ENCODE measurements around the gene MNAT1.

MNAT1 gene

DNA sequence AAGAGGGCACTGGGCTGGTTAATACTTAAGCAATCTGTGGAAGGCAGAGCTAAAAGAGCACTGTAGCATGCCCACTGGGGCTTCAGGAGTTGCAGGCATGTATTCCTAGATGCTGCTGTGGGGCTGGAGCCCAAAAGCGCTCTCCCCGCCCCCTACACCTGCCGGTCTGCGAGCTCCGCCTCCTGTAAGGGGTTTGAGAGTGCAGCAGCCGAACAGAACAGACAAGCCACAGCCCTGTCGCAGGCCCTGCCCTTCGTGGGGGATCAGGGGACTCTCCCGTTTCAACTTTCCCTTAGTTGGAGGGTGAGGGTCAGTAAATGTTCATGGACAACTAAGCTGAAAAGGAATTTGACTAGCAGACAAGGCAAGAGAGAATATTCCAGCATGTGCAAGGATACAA, 264.1 kb downstream of the MNAT1 start:
- no peak overlapping the region for H3K4me2 ChIP-seq (ENCODE audit: low read length)
- no CpG with 5 or more reads among the region's 9 CpGs for WGBS (ENCODE audit: extremely low coverage, insufficient coverage, insufficient read length)

DNA sequence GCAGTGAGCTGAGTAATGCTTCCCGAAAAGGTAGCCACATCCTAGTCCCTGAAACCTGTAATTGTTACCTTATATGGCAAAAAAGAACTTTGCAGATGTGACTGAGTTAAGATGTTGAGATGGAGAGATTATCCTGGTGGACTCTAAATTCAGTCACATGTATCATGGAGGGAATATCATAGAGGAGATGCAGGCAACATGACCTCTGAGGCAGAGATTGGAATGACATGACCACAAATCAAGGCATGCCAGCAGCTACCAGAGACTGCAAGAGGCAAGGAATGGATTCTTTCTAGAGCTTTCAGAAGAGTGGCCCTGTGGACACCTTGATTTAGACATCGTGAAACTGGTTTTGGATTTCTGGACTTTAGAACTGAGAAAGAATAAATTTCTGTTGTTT, 265.0 kb downstream of the MNAT1 start:
- Histone ChIP-seq H2BK12ac (ENCODE audit: low read length) (no peak overlapping the region), H3K27ac (ENCODE audit: low read depth, low read length) (no peak overlapping the region), H3K4me1 (ENCODE audit: control insufficient read depth in 1 of 2, insufficient read depth in 2 of 2, low read length in 2 of 2) (no peaks in the 10 kb centered on the region), H2BK5ac (ENCODE audit: low read depth, low read length, poor library complexity) (no peak overlapping the region), H3K9ac (ENCODE audit: low read length) (no peak overlapping the region), H3K27me3 (ENCODE audit: insufficient read depth, low read length) (no peaks in the 10 kb centered on the region), H3K23ac (ENCODE audit: low read length) (no peak overlapping the region), H3K4me3 (ENCODE audit: low read depth, low read length) (no peak overlapping the region), H4K8ac (ENCODE audit: low read depth, low read length) (no peak overlapping the region), H3K79me1 (ENCODE audit: low read length) (no peaks in the 10 kb centered on the region), H3K9me3 (ENCODE audit: insufficient read depth, low read depth, low read length) (peaks cover 4% of the 10 kb centered on the region), H4K91ac (ENCODE audit: low read depth, low read length) (no peak overlapping the region), H3K18ac (ENCODE audit: low read length) (no peak overlapping the region), H4K12ac (ENCODE audit: low read depth, low read length) (no peak overlapping the region), H3K36me3 (ENCODE audit: control insufficient read depth in 1 of 2, insufficient read depth in 2 of 2, low read length in 2 of 2) (peaks cover 4 to 7% of the 10 kb centered on the region in 2 experiments), H3K4me2 (ENCODE audit: low read length) (no peak overlapping the region), H2BK120ac (ENCODE audit: insufficient read depth, low read length, poor library complexity) (no peak overlapping the region), H2AK5ac (ENCODE audit: low read length) (no peak overlapping the region), H3K4ac (ENCODE audit: low read depth, low read length) (no peak overlapping the region), H3K14ac (ENCODE audit: low read length) (no peak overlapping the region), H2AFZ (ENCODE audit: insufficient read depth, low read length, poor library complexity) (no peak overlapping the region), H3K79me2 (ENCODE audit: control insufficient read depth, insufficient read depth, low read length, poor library complexity) (no peaks in the 10 kb centered on the region)
- DNase-seq = peak; percentile 57 to 71
- no CpG with 5 or more reads among the region's 2 CpGs for WGBS (ENCODE audit: extremely low coverage, insufficient coverage, insufficient read length)

More for the DNA sequence above, 264.1 kb downstream of the MNAT1 start:
- Histone ChIP-seq H4K91ac (ENCODE audit: low read depth, low read length) (no peak overlapping the region), H3K9me3 (ENCODE audit: insufficient read depth, low read depth, low read length) (peaks cover 4% of the 10 kb centered on the region), H2BK120ac (ENCODE audit: insufficient read depth, low read length, poor library complexity) (no peak overlapping the region), H2BK5ac (ENCODE audit: low read depth, low read length, poor library complexity) (no peak overlapping the region), H3K4me1 (ENCODE audit: control insufficient read depth in 1 of 2, insufficient read depth in 2 of 2, low read length in 2 of 2) (no peaks in the 10 kb centered on the region), H3K23ac (ENCODE audit: low read length) (no peak overlapping the region), H4K12ac (ENCODE audit: low read depth, low read length) (no peak overlapping the region), H3K36me3 (ENCODE audit: control insufficient read depth in 1 of 2, insufficient read depth in 2 of 2, low read length in 2 of 2) (peaks cover 4 to 7% of the 10 kb centered on the region in 2 experiments), H3K4me3 (ENCODE audit: low read depth, low read length) (no peak overlapping the region), H3K14ac (ENCODE audit: low read length) (no peak overlapping the region), H3K18ac (ENCODE audit: low read length) (no peak overlapping the region), H2AFZ (ENCODE audit: insufficient read depth, low read length, poor library complexity) (no peak overlapping the region), H3K27me3 (ENCODE audit: insufficient read depth, low read length) (no peaks in the 10 kb centered on the region), H3K9ac (ENCODE audit: low read length) (no peak overlapping the region), H3K79me1 (ENCODE audit: low read length) (no peaks in the 10 kb centered on the region), H3K27ac (ENCODE audit: low read depth, low read length) (no peak overlapping the region), H4K8ac (ENCODE audit: low read depth, low read length) (no peak overlapping the region), H2BK12ac (ENCODE audit: low read length) (no peak overlapping the region), H3K79me2 (ENCODE audit: control insufficient read depth, insufficient read depth, low read length, poor library complexity) (no peaks in the 10 kb centered on the region), H3K4ac (ENCODE audit: low read depth, low read length) (no peak overlapping the region), H2AK5ac (ENCODE audit: low read length) (no peak overlapping the region)
- no peak for DNase-seq

DNA sequence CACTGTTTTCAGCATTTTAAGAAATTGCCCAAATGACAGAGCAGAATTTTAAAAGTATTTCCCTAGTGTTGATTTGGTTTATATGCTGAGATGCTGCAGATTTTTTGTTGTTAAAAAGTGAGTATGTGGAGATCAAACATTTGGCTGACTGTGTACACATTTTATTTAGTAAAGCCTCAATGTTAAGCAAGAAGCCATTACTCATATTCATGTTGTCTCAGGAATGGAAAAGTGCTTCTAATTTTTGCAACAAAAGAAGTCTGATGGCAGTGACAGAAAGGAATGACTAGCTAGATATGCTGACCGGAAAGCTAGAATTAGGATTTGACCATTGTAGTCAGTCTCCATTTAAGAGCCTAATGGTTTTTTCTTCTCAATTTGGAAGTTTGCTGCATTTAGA, 269.0 kb downstream of the MNAT1 start:
- no peaks in the 10 kb centered on the region for H3K27me3 ChIP-seq (ENCODE audit: insufficient read depth, low read length)
- no peak overlapping the region for H3K18ac ChIP-seq (ENCODE audit: low read length)
- H2AFZ ChIP-seq (ENCODE audit: insufficient read depth, low read length, poor library complexity) = no peak overlapping the region
- H4K8ac ChIP-seq (ENCODE audit: low read depth, low read length) = no peak overlapping the region
- no peak overlapping the region for H2BK12ac ChIP-seq (ENCODE audit: low read length)
- H3K27ac ChIP-seq (ENCODE audit: low read depth, low read length) = no peak overlapping the region
- no peak overlapping the region for H4K91ac ChIP-seq (ENCODE audit: low read depth, low read length)
- H3K4me1 ChIP-seq (ENCODE audit: control insufficient read depth in 1 of 2, insufficient read depth in 2 of 2, low read length in 2 of 2) = no peaks in the 10 kb centered on the region
- H3K23ac ChIP-seq (ENCODE audit: low read length) = no peak overlapping the region
- H3K9me3 ChIP-seq (ENCODE audit: insufficient read depth, low read depth, low read length) = peaks cover 2% of the 10 kb centered on the region
- no peak overlapping the region for H3K4me3 ChIP-seq (ENCODE audit: low read depth, low read length)
- no peak overlapping the region for H2BK120ac ChIP-seq (ENCODE audit: insufficient read depth, low read length, poor library complexity)
- H3K9ac ChIP-seq (ENCODE audit: low read length) = no peak overlapping the region
- DNase-seq = peak; percentile 4 to 78
- no peak overlapping the region for H3K14ac ChIP-seq (ENCODE audit: low read length)
- H3K4ac ChIP-seq (ENCODE audit: low read depth, low read length) = no peak overlapping the region
- H2BK5ac ChIP-seq (ENCODE audit: low read depth, low read length, poor library complexity) = no peak overlapping the region
- no peak overlapping the region for H2AK5ac ChIP-seq (ENCODE audit: low read length)
- WGBS (ENCODE audit: extremely low coverage, insufficient coverage, insufficient read length) = no CpG with 5 or more reads among the region's 1 CpG
- H3K4me2 ChIP-seq (ENCODE audit: low read length) = no peak overlapping the region
- H4K12ac ChIP-seq (ENCODE audit: low read depth, low read length) = no peak overlapping the region
- H3K79me1 ChIP-seq (ENCODE audit: low read length) = no peaks in the 10 kb centered on the region
- H3K79me2 ChIP-seq (ENCODE audit: control insufficient read depth, insufficient read depth, low read length, poor library complexity) = no peaks in the 10 kb centered on the region
- peaks cover 0 to 1% of the 10 kb centered on the region in 2 experiments for H3K36me3 ChIP-seq (ENCODE audit: control insufficient read depth in 1 of 2, insufficient read depth in 2 of 2, low read length in 2 of 2)

DNA sequence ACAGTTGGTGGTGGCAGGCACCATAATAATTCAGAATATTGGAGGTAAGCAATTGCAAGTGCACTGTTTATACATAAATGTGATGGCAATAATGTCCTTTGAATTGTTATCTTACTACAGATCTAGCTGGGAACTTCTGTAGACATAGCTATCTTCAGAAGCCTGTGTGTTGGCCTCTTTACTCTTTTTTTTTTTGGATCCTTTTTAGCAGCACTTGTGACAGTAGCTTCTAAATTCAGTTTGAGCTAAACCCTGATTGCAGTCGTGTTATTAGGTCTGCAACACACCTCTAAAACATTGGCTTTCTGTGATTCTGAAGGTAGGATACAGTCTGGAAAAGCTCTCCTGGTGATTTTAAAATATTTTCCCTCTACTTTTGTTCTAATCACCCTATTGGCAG, 285.0 kb downstream of the MNAT1 start:
- H4K91ac ChIP-seq (ENCODE audit: low read depth, low read length) = no peak overlapping the region
- no peaks in the 10 kb centered on the region for H3K4me1 ChIP-seq (ENCODE audit: control insufficient read depth in 1 of 2, insufficient read depth in 2 of 2, low read length in 2 of 2)
- H3K79me1 ChIP-seq (ENCODE audit: low read length) = no peaks in the 10 kb centered on the region
- DNase-seq = no peak
- H3K18ac ChIP-seq (ENCODE audit: low read length) = no peak overlapping the region
- H2AFZ ChIP-seq (ENCODE audit: insufficient read depth, low read length, poor library complexity) = no peak overlapping the region
- H3K27me3 ChIP-seq (ENCODE audit: insufficient read depth, low read length) = no peaks in the 10 kb centered on the region
- H2BK12ac ChIP-seq (ENCODE audit: low read length) = no peak overlapping the region
- no peak overlapping the region for H2BK120ac ChIP-seq (ENCODE audit: insufficient read depth, low read length, poor library complexity)
- H3K36me3 ChIP-seq (ENCODE audit: control insufficient read depth in 1 of 2, insufficient read depth in 2 of 2, low read length in 2 of 2) = no peaks in the 10 kb centered on the region
- no peaks in the 10 kb centered on the region for H3K79me2 ChIP-seq (ENCODE audit: control insufficient read depth, insufficient read depth, low read length, poor library complexity)
- no peak overlapping the region for H3K14ac ChIP-seq (ENCODE audit: low read length)
- H3K9me3 ChIP-seq (ENCODE audit: insufficient read depth, low read depth, low read length) = peaks cover 4% of the 10 kb centered on the region
- H3K4me2 ChIP-seq (ENCODE audit: low read length) = no peak overlapping the region
- H3K27ac ChIP-seq (ENCODE audit: low read depth, low read length) = no peak overlapping the region
- no peak overlapping the region for H3K23ac ChIP-seq (ENCODE audit: low read length)
- no peak overlapping the region for H3K4ac ChIP-seq (ENCODE audit: low read depth, low read length)
- no peak overlapping the region for H4K12ac ChIP-seq (ENCODE audit: low read depth, low read length)
- no peak overlapping the region for H4K8ac ChIP-seq (ENCODE audit: low read depth, low read length)
- H3K9ac ChIP-seq (ENCODE audit: low read length) = no peak overlapping the region
- H3K4me3 ChIP-seq (ENCODE audit: low read depth, low read length) = no peak overlapping the region
- H2BK5ac ChIP-seq (ENCODE audit: low read depth, low read length, poor library complexity) = no peak overlapping the region
- WGBS (ENCODE audit: extremely low coverage, insufficient coverage, insufficient read length) = no CpG with 5 or more reads among the region's 1 CpG
- no peak overlapping the region for H2AK5ac ChIP-seq (ENCODE audit: low read length)
